Astrocyte of the spinal cord (primary cell): ENCODE results near the gene SMG6.
A peak's percentile ranks its signal among the peaks of the same experiment; 100 is the strongest.

Experiments
- DNase-seq: peaks from one replicate; pipeline ENCODE4 v3.0.0; 2011; ENCODE audit warnings: low read depth, low spot score
- H3K4me3 ChIP-seq: 2 replicates; pipeline ENCODE4 v1.5.1; 2011; ENCODE audit warnings: low read depth, mild to moderate bottlenecking, low read length, moderate library complexity
- CTCF ChIP-seq: IDR thresholded peaks from 2 replicates; pipeline ENCODE4 v1.5.1; 2012; ENCODE audit warnings: low read depth, mild to moderate bottlenecking, low read length, inconsistent platforms
- in situ Hi-C: cut with HindIII; loops from 2 replicates; pipeline ENCODE4 v1.10.0; 2017; ENCODE audit warnings: low sequenced_read_pairs

Gene SMG6

GRCh38 chr17:2303204-2304188, at the start of gene SMG6, which contains the start of gene SRR:
Gene SMG6, minus strand, starts transcription at chr17:2303785. Its CDS starts 65 bp downstream, at chr17:2303720.
Gene SRR, plus strand, starts transcription at chr17:2303950. Its CDS starts 11,611 bp downstream, at chr17:2315561.
- H3K4me3 ChIP-seq: peak within 1 kb of the TSS; percentile 82
- DNase-seq: peak; percentile 92
- in situ Hi-C loops: no loop called here
- no peak for TF ChIP-seq CTCF

- no peak overlapping the region for H3K4me3 ChIP-seq
- TF ChIP-seq CTCF: no peak
- in situ Hi-C loops: no loop called here
- DNase-seq: no peak
Measured at GRCh38 chr17:2351269-2351668, 47.7 kb upstream of the SMG6 start.

DNA sequence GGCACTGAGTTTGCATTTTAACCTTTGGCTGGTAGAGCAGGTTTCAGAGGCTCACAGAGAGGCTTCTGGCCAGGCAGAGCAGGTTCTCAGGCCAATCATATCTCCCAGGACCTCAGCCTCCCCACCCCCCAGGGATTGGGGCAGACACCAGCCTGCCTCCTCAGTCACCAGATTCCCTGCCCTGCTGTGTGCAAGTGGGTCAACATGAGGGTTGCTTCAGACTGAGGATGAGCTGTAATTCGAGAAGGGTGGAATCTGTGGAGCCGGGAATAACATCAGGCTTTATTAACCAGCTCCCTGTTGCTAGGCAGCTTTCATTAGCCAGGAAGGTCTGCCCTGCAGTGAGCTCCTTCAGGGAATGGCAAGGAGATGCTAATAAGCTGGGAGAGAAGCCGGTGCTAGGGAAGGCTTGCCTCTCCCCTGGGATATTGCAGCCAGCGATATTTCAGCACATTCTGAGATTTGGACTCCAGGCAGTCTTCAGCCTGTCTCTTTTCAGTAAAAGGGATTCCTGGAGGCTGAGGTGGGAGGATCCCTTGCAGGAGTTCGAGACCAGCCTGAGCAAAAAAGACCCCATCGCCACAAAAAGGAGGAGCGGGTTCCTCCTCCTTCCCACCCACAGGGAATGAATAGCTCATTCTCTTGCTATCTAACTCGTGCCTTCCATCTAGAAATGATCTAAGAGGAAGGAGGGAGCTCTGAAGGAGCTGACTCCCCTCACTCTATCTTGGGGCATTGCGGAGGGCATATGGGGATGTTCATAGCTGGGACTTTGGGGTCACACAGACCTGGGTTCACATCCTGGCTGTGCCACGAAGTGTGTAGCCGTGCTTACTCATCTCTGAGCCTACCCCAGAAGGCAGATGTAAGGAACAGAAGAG, 44.5 kb upstream of the SMG6 start:
- peak; percentile 71 for DNase-seq
- no peak for TF ChIP-seq CTCF
- H3K4me3 ChIP-seq: no peak overlapping the region
- in situ Hi-C loops: no loop called here

- TF ChIP-seq CTCF: no peak
- in situ Hi-C loops: no loop called here
- no peak overlapping the region for H3K4me3 ChIP-seq
- no peak for DNase-seq
Measured at GRCh38 chr17:2346475-2346874, 42.9 kb upstream of the SMG6 start.

DNA sequence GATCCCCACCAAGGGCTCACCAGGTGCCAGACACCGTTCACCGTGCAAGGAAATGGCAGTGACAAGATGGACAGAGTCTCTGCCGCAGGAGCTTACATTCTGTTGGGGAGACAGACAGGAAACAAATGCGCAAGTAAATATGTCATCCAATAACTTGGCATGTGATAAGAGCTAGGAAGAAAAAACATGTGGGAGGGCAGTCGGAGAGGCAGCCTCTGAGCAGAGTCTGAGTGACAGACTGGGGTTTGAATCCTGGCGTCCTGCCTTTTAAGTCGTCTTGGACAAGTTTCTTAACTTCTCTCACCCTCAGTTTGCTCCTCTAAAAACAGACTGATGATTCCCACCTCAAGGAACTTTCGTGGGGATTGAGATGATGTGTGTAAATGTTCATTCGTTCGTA, 40.9 kb upstream of the SMG6 start:
- DNase-seq: no peak
- no peak overlapping the region for H3K4me3 ChIP-seq
- in situ Hi-C loops: no loop called here
- TF ChIP-seq CTCF: no peak

DNA sequence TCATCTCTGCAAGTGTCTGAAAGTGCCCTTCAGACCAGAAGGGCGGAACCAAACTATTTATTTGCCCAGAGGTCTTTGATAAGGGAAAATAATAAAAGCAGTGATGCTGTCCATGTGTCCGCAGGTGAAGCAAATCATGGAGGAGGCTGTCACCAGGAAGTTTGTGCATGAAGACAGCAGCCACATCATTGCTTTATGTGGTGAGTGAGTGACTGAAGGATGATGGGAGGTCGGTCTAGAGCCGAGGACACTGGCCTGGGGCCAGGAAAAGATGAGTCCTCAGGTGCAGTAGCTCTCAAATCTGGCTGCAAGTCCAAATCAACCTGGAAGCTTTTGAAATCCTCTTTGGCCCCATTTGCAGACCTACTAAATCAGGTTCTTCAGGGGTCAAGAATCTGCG, 39.8 kb upstream of the SMG6 start:
- TF ChIP-seq CTCF: no peak
- no peak overlapping the region for H3K4me3 ChIP-seq
- in situ Hi-C loops: no loop called here
- no peak for DNase-seq
